Measurements from ENCODE around the gene RAB21.
"Not testable (repeated sequence)": the region's sequence is repeated elsewhere in the genome, so short reads cannot be mapped to it uniquely, and the experiment has no call there.

DNA sequence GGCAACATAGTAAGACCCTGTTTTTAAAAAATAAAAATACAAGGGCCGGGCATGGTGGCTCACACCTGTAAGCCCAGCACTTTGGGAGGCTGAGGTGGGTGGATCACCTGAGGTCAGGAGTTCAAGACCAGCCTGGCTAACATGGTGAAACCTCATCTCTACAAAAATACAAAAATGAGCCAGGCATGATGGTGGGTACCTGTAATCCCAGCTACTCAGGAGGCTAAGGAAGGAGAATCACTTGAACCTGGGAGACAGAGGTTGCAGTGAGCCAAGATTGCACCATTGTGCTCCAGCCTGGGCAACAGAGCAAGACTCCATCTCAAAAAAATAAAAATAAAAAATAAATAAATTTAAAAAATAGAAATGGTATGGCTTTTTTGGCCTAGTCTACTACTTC is 6.7 kb downstream of the RAB21 start:
- TF ChIP-seq, protein P1, sequence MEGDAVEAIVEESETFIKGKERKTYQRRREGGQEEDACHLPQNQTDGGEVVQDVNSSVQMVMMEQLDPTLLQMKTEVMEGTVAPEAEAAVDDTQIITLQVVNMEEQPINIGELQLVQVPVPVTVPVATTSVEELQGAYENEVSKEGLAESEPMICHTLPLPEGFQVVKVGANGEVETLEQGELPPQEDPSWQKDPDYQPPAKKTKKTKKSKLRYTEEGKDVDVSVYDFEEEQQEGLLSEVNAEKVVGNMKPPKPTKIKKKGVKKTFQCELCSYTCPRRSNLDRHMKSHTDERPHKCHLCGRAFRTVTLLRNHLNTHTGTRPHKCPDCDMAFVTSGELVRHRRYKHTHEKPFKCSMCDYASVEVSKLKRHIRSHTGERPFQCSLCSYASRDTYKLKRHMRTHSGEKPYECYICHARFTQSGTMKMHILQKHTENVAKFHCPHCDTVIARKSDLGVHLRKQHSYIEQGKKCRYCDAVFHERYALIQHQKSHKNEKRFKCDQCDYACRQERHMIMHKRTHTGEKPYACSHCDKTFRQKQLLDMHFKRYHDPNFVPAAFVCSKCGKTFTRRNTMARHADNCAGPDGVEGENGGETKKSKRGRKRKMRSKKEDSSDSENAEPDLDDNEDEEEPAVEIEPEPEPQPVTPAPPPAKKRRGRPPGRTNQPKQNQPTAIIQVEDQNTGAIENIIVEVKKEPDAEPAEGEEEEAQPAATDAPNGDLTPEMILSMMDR (conservative IDR thresholded peaks at IDR 0.05; ENCODE audit: low read length): not testable (repeated sequence)
- not testable (repeated sequence) for TF ChIP-seq EZH2phosphoT487 (IDR thresholded peaks at IDR 0.05; ENCODE audit: borderline replicate concordance)
